GM12878 (cell line): ENCODE results near the gene TBC1D9B. TPM values are rescaled to one million over a fixed set of nuclear protein-coding genes. Genes with fewer than 3 reads are reported as not detected.

ENCODE experiments used
- ATAC-seq: fragments of 200-7000 bp; cut with Tn5 transposase; 3 replicates; pipeline ENCODE4 v1.9.1; 2020; ENCODE audit warnings: mild to moderate bottlenecking, moderate library complexity
- BruUV-seq: library from RNA; stranded (reverse); fragments of 400-500 nt; replicated peaks from 2 replicates; lab custom pipeline; 2021; lab: Mats Ljungman, UMichigan
- CTCF ChIA-PET: fragments of 300-600 bp; sonication (Branson Sonifier 250); formaldehyde crosslinking; extraction: SDS; loops from one replicate; lab custom pipeline; 2021; ENCODE audit warnings: inconsistent platforms; lab: Yijun Ruan, JAX
- POLR2A ChIA-PET: fragments of 350-600 bp; formaldehyde crosslinking; extraction: SDS; loops from one replicate; lab custom pipeline; 2021; ENCODE audit warnings: inconsistent platforms; lab: Charles Lee
- RAD21 ChIA-PET: fragments of 300-600 bp; sonication (Branson Sonifier 250); formaldehyde crosslinking; loops from one replicate; lab custom pipeline; 2023; ENCODE audit warnings: antibody characterized with exemption; ENCODE audit not compliant: unreplicated experiment; lab: Charles Lee
- SMC1A ChIA-PET: fragments of 300-600 bp; sonication (Branson Sonifier 250); formaldehyde crosslinking; loops from one replicate; lab custom pipeline; 2023; ENCODE audit not compliant: unreplicated experiment, uncharacterized antibody; lab: Charles Lee
- DNase-seq: peaks from one replicate; pipeline ENCODE4 v3.0.0-alpha.2; 2011; ENCODE audit warnings: low read depth, low spot score
- FAIRE-seq: peaks from 3 replicates; lab custom pipeline; 2011; peaks lifted over from hg19 to GRCh38; lab: Jason Lieb, UNC
- H2AFZ ChIP-seq: 2 replicates; pipeline ENCODE4 v1.6.0; 2011; ENCODE audit warnings: low read depth, low read length, control low read depth; ENCODE audit not compliant: control insufficient read depth
- H3K27ac ChIP-seq: 2 replicates; pipeline ENCODE4 v1.5.1; 2011; ENCODE audit warnings: control low read depth; ENCODE audit not compliant: control insufficient read depth, insufficient read depth
- H3K27me3 ChIP-seq, 2 experiments: replicated peaks in 1 of 2; 2 replicates each; pipeline versions ENCODE4 v1.6.0 to v1.6.1; 2011; ENCODE audit warnings: low read length in 1 of 2; ENCODE audit not compliant: control insufficient read depth in 2 of 2, insufficient read depth in 2 of 2
- H3K36me3 ChIP-seq, 2 experiments: 2 replicates each; pipeline ENCODE4 v1.5.1; 2011; ENCODE audit warnings: low read length in 1 of 2; ENCODE audit not compliant: control insufficient read depth in 2 of 2, insufficient read depth in 2 of 2
- H3K4me1 ChIP-seq: 2 replicates; pipeline ENCODE4 v1.6.1; 2011; ENCODE audit warnings: mild to moderate bottlenecking, low read length, moderate library complexity, mixed read lengths; ENCODE audit not compliant: control insufficient read depth, insufficient read depth
- H3K4me2 ChIP-seq: 2 replicates; pipeline ENCODE4 v1.6.0; 2011; ENCODE audit warnings: control low read depth; ENCODE audit not compliant: control insufficient read depth, insufficient read depth
- H3K4me3 ChIP-seq: fragments of 200-600 bp; sonication (generic); 2 replicates; pipeline ENCODE4 v1.5.1; 2016
- H3K79me2 ChIP-seq: 2 replicates; pipeline ENCODE4 v1.6.0; 2011; ENCODE audit warnings: low read length; ENCODE audit not compliant: control insufficient read depth, insufficient read depth
- H3K9ac ChIP-seq: 2 replicates; pipeline ENCODE4 v1.8.0; 2011; ENCODE audit warnings: low read length, control low read depth, mixed read lengths; ENCODE audit not compliant: control insufficient read depth, insufficient read depth
- H3K9me3 ChIP-seq: replicated peaks from 3 replicates; pipeline ENCODE4 v1.5.1; 2011; ENCODE audit warnings: mild to moderate bottlenecking, low read length; ENCODE audit not compliant: control insufficient read depth, insufficient read depth
- H4K20me1 ChIP-seq: 2 replicates; pipeline ENCODE4 v1.6.0; 2011; ENCODE audit not compliant: control insufficient read depth, insufficient read depth
- CBX3 ChIP-seq: fragments of 200-600 bp; sonication (generic); IDR thresholded peaks from 2 replicates; pipeline ENCODE4 v1.6.1; 2016; ENCODE audit warnings: low read depth, borderline replicate concordance
- EP300 ChIP-seq, 2 experiments: fragments of 150-350 bp in 1 of 2; IDR thresholded peaks; 2 replicates each; pipeline ENCODE4 v1.6.1; 2011 to 2012; ENCODE audit warnings: low read depth in 2 of 2, low read length in 2 of 2, borderline replicate concordance in 1 of 2, improper control_type of control experiment in 1 of 2, inconsistent platforms in 1 of 2; ENCODE audit not compliant: control insufficient read depth in 1 of 2
- EZH2 ChIP-seq: IDR thresholded peaks from 2 replicates; pipeline ENCODE4 v1.6.1; 2012; ENCODE audit warnings: low read depth, mild to moderate bottlenecking, control low read depth, inconsistent platforms, low read length, borderline replicate concordance; ENCODE audit not compliant: control insufficient read depth
- KLF5 ChIP-seq: fragments of 450-650 bp; IDR thresholded peaks from 2 replicates; pipeline ENCODE4 v1.6.1; 2014; ENCODE audit warnings: mild to moderate bottlenecking; ENCODE audit not compliant: partially characterized antibody
- RAD21 ChIP-seq: IDR thresholded peaks from 2 replicates; pipeline ENCODE4 v1.6.1; 2011; ENCODE audit warnings: mild to moderate bottlenecking, low read depth, low read length, moderate library complexity; ENCODE audit not compliant: insufficient read depth
- TCF3 ChIP-seq: IDR thresholded peaks from 2 replicates; pipeline ENCODE4 v1.6.1; 2012; ENCODE audit warnings: low read depth, mild to moderate bottlenecking, low read length, borderline replicate concordance; ENCODE audit not compliant: insufficient read depth
- ZZZ3 ChIP-seq: IDR thresholded peaks from 2 replicates; pipeline ENCODE4 v1.6.1; 2011; ENCODE audit warnings: low read depth; ENCODE audit not compliant: control insufficient read depth, insufficient read length
- WGBS: methylation state at CpG from one replicate; pipeline ENCODE4 v1.1.6; 2016; ENCODE audit warnings: low lambda C conversion rate; ENCODE audit not compliant: insufficient replicate concordance, insufficient coverage; ENCODE audit errors: missing lambda C conversion rate; 5-methylcytosine and 5-hydroxymethylcytosine counted together
- in situ Hi-C: fragments of 300-500 bp; cut with MboI; formaldehyde crosslinking; loops from 9 replicates; pipeline ENCODE4 v1.14.3; 2018; ENCODE audit warnings: mixed read lengths
- intact Hi-C: fragments of 100-400 bp; cut with micrococcal nuclease; formaldehyde crosslinking; loops from one replicate; pipeline ENCODE4 v1.14.2; 2022; ENCODE audit not compliant: unreplicated experiment
- polyA plus RNA-seq, 11 experiments: library from polyadenylated mRNA; depleted of rRNA in 4 of 11; unstranded in 6 of 11; stranded (reverse) in 5 of 11; fragments of >200 nt; fragmentation: Nextera tagmentation in 4 of 11; fragmentation: Illumina TruSeq in 1 of 11; extraction: Ambion mirVana in 4 of 11; extraction: Trizol in 1 of 11; gene quantifications; 1 replicate in 1 of 11; 2 replicates in 10 of 11; pipeline versions ENCODE4 v1.2.1 to v1.2.3, GENCODE V29; 2011 to 2016; ENCODE audit warnings: inconsistent platforms in 2 of 11, missing spikeins in 2 of 11, low read depth in 1 of 11
- total RNA-seq, 4 experiments: library from RNA; depleted of rRNA in 3 of 4; stranded (reverse); fragments of >200 nt in 3 of 4; fragmentation: Illumina TruSeq in 1 of 4; extraction: Trizol in 1 of 4; gene quantifications; 2 replicates each; pipeline versions ENCODE4 v1.2.1 to v1.2.3, GENCODE V29; 2013 to 2021
- TF ChIP-seq, protein P1 (sequence below): fragments of 150-350 bp; IDR thresholded peaks from 2 replicates; pipeline ENCODE4 v1.6.1; 2014; ENCODE audit warnings: mild to moderate bottlenecking, low read depth, low read length
- TF ChIP-seq, protein P2 (sequence below): IDR thresholded peaks from 2 replicates; pipeline ENCODE4 v1.6.1; 2011; ENCODE audit warnings: borderline replicate concordance, low read depth, mild to moderate bottlenecking, moderate library complexity, low read length; ENCODE audit not compliant: insufficient read depth, poor library complexity, severe bottlenecking

TBC1D9B gene
- total and polyA plus RNA-seq, 10 of the 15 experiments (the other 5 are each of a cell fraction or from before 2014, with no cell fraction given): 4.0 to 74.2 (median 34.6) TPM

DNA sequence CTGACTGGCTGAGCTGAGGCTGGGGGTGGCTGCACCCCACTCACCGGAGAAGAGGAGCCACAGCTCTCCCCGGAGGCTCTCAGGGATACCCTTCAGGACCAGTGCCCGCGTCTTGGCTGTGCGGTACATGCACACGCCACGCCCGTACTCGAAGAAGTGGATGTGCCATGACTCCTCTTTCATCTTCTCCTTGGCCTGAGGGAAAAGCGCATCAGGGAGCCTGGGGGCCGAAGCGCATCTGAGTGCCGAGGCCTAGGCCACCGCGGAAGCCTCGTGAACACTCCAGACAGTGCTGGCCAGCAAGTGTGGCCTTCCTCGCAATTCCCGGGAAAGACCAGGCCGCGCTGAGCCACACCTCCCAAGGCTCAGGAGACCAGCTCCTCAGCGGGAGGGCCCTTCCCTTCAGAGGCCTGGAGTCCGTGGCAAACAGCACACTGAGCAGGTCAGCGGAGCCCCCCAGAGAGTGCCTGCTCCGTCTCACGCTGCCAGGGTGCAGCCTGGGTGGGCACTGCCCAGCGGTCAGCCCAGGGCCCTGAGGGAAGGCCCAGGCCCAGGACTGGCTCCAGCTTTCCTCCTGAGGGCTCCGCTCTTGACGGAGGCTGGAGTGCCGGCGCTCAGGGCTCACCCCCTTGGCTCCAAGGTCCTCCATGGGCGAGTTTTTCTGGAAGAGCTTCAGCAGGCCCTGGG, 28.6 kb downstream of the TBC1D9B start (continued):
- TF ChIP-seq EZH2: no peak
- no peak for TF ChIP-seq CBX3
- TF ChIP-seq EP300 (IDR thresholded peaks at IDR 0.05; ENCODE audit: borderline replicate concordance in 1 of 2, control insufficient read depth in 1 of 2, low read depth in 2 of 2, low read length in 2 of 2): no peak
- no peak for TF ChIP-seq TCF3
- TF ChIP-seq, protein P1, sequence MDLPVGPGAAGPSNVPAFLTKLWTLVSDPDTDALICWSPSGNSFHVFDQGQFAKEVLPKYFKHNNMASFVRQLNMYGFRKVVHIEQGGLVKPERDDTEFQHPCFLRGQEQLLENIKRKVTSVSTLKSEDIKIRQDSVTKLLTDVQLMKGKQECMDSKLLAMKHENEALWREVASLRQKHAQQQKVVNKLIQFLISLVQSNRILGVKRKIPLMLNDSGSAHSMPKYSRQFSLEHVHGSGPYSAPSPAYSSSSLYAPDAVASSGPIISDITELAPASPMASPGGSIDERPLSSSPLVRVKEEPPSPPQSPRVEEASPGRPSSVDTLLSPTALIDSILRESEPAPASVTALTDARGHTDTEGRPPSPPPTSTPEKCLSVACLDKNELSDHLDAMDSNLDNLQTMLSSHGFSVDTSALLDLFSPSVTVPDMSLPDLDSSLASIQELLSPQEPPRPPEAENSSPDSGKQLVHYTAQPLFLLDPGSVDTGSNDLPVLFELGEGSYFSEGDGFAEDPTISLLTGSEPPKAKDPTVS: no peak

GRCh38 chr5:179878222-179879002, 29.3 kb downstream of the TBC1D9B start:
- Histone ChIP-seq H2AFZ (no peak overlapping the region), H3K4me1 (no peaks in the 10 kb centered on the region), H3K36me3 (peaks cover 12 to 14% of the 10 kb centered on the region in 2 experiments), H3K27ac (no peak overlapping the region), H3K4me3 (no peak overlapping the region), H3K27me3 (no peaks in the 10 kb centered on the region), H3K9ac (no peak overlapping the region), H3K9me3 (peaks cover 5% of the 10 kb centered on the region), H3K79me2 (no peaks in the 10 kb centered on the region), H3K4me2 (no peak overlapping the region), H4K20me1 (no peaks in the 10 kb centered on the region)
- in situ Hi-C loops (no loop called here), intact Hi-C loops (no loop called here)
- WGBS: 97% methylated on average over 26 of the region's 26 CpGs
- DNase-seq: no peak
- BruUV-seq: no TSS peak
- ChIA-PET RAD21 (no interaction called here), CTCF (interaction anchor here (1.0 kb wide), 1 partner anchor 144 kb away, joined by 3 read pairs; no protein-coding TSS in a partner anchor), POLR2A (interaction anchor here (0.5 kb wide), 1 partner anchor 82 kb away, joined by 3 read pairs; no protein-coding TSS in a partner anchor), SMC1A (interaction anchor here (0.6 kb wide), 1 partner anchor 264 kb away, joined by 3 read pairs; no protein-coding TSS in a partner anchor)
- no peak for FAIRE-seq
- no peak for ATAC-seq
- TF ChIP-seq, protein P2, sequence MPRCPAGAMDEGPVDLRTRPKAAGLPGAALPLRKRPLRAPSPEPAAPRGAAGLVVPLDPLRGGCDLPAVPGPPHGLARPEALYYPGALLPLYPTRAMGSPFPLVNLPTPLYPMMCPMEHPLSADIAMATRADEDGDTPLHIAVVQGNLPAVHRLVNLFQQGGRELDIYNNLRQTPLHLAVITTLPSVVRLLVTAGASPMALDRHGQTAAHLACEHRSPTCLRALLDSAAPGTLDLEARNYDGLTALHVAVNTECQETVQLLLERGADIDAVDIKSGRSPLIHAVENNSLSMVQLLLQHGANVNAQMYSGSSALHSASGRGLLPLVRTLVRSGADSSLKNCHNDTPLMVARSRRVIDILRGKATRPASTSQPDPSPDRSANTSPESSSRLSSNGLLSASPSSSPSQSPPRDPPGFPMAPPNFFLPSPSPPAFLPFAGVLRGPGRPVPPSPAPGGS: no peak
- TF ChIP-seq KLF5: no peak
- TF ChIP-seq ZZZ3: no peak
- no peak for TF ChIP-seq RAD21
